Lower leg skin (tissue), 4 donors: Measurements from ENCODE around the gene FBXW8. TPM values are rescaled to one million over a fixed set of nuclear protein-coding genes. Genes with fewer than 3 reads are reported as not detected.
A peak's percentile ranks its signal among the peaks of the same experiment; 100 is the strongest.

Experiments
- DNase-seq, 2 donors: peaks; one replicate each; pipeline ENCODE4 v3.0.0-alpha.2; 2019; ENCODE audit warnings: low spot score in 2 of 2
- H3K4me3 ChIP-seq: fragments of 200-600 bp; sonication (generic); 2 replicates; pipeline ENCODE4 v1.5.1; 2017; ENCODE audit warnings: mild to moderate bottlenecking, low read depth; ENCODE audit not compliant: poor library complexity, severe bottlenecking
- POLR2A ChIP-seq, 2 donors: fragments of 450-650 bp; IDR thresholded peaks; one replicate each; pipeline ENCODE4 v1.6.1; 2016 to 2017; ENCODE audit warnings: antibody characterized with exemption in 2 of 2, mild to moderate bottlenecking in 1 of 2, moderate library complexity in 1 of 2
- WGBS, 2 donors: methylation state at CpG; one replicate each; pipeline ENCODE4 v1.1.5; 2018; 5-methylcytosine and 5-hydroxymethylcytosine counted together
- intact Hi-C: fragments of 100-400 bp; cut with DNase I; formaldehyde crosslinking; loops from one replicate; pipeline ENCODE4 v1.15.0; 2023; ENCODE audit warnings: low total_unique reads
- total RNA-seq, 4 donors: library from RNA; depleted of rRNA; stranded (reverse); fragments of >200 nt; gene quantifications; one replicate each; pipeline ENCODE4 v1.1.0, GENCODE V29; 2016
- TF ChIP-seq, protein P1 (sequence below), 3 donors: fragments of 450-650 bp; IDR thresholded peaks; one replicate each; pipeline ENCODE4 v1.5.1; 2016; ENCODE audit warnings: antibody characterized with exemption in 3 of 3, mild to moderate bottlenecking in 3 of 3, moderate library complexity in 2 of 3

FBXW8 gene
- total RNA-seq, 4 donors from 2014 or later, result 8.1 to 17.0 (median 15.8) TPM

DNA sequence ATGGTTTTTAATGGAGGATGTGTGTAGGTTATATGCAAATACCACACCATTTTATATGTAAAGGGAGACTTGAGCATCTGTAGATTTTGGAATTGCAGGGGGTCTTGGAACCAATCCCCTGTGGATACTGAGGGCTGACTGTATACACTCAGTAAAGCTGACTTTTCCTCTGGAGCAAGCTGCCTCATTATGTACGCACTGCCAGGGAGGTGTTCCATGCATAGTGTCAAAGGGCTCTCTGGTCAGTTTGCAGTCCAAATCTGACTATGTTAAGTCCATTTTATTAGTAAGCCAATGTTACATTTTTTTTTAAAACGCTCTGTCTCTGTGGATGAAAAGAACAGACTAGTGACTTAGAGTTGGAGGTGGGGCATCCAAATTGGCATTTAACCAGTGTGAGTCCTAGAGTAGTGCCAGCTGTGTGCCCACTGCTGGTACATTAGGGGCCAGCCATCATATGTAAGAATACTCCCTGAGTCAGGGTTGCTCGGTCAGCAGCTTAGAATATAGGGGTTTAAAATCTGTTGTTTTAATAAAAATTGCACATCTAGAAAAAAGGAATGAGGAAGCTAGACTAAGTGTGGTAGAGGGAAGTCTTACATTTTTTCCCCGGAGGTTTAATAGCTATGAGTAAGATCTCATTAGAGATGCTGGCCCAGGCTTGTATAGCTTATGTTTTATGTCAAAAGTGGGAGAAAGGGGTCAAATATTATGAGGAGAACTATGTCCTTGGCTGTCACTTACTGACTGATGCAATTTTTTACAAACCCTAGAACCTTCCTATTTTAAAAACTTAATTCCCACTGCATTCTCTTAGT, 101.4 kb downstream of the FBXW8 start:
- TF ChIP-seq, protein P1, sequence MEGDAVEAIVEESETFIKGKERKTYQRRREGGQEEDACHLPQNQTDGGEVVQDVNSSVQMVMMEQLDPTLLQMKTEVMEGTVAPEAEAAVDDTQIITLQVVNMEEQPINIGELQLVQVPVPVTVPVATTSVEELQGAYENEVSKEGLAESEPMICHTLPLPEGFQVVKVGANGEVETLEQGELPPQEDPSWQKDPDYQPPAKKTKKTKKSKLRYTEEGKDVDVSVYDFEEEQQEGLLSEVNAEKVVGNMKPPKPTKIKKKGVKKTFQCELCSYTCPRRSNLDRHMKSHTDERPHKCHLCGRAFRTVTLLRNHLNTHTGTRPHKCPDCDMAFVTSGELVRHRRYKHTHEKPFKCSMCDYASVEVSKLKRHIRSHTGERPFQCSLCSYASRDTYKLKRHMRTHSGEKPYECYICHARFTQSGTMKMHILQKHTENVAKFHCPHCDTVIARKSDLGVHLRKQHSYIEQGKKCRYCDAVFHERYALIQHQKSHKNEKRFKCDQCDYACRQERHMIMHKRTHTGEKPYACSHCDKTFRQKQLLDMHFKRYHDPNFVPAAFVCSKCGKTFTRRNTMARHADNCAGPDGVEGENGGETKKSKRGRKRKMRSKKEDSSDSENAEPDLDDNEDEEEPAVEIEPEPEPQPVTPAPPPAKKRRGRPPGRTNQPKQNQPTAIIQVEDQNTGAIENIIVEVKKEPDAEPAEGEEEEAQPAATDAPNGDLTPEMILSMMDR (IDR thresholded peaks at IDR 0.05), result no peak
- no peak for TF ChIP-seq POLR2A (IDR thresholded peaks at IDR 0.05)
- no peak for DNase-seq
- WGBS, 2 donors, result 73 to 81% methylated on average over 4 of the region's 4 CpGs
- H3K4me3 ChIP-seq, result no peak overlapping the region
- intact Hi-C loops, result no loop called here

DNA sequence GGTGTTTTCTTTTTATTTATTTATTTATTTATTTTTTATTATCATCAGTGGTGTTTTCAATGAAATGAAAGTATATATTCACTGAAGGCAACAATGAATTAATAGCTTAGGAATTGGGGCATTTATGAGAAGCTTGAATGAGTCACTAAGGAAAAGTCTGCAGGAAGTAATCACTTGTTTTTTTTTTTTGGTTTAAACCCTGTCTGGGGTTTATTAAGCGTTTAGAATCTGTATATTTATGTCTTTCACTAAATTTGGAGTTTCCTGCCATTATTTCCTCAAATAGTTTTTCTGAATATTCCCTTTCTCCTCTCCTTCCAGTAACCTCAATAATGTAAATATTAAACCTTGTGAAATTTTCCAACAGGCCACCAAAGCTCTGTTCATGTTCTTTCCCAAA, 103.0 kb downstream of the FBXW8 start:
- 79 to 80% methylated on average over 1 of the region's 1 CpG for WGBS, 2 donors
- TF ChIP-seq, protein P1 (IDR thresholded peaks at IDR 0.05), result no peak
- no peak for TF ChIP-seq POLR2A (IDR thresholded peaks at IDR 0.05)
- H3K4me3 ChIP-seq, result no peak overlapping the region
- intact Hi-C loops, result no loop called here
- DNase-seq, result no peak

DNA sequence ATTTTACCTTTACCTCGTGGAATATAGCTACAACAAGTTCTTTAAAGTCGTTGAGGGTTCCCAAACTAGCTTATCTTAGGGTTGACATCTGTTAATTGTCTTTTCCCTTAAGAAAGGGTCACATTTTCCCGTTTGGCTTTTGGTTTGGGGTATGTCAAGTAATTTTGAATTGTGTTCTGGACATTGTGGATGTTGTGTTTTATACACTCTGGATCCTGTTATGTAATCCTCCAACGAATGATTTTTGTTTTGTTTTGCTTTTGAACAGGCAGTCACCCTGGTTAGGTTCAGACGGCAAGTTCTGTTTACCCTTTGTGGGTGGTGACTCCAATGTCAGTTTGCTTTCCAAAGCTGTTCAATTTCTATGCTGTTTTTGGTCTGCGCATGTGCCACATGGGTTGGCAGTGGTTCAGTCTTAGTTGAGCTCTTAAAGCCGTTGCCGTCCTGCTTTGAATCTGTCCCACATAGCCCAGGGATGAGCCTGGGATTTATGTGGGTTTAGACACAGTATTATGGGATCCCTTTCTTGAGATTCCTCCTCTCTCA, 103.7 kb downstream of the FBXW8 start:
- no peak overlapping the region for H3K4me3 ChIP-seq
- WGBS, 2 donors, result 95 to 97% methylated on average over 8 of the region's 8 CpGs
- TF ChIP-seq, protein P1 (IDR thresholded peaks at IDR 0.05), result no peak
- TF ChIP-seq POLR2A (IDR thresholded peaks at IDR 0.05), result no peak
- intact Hi-C loops, result no loop called here
- no peak for DNase-seq

DNA sequence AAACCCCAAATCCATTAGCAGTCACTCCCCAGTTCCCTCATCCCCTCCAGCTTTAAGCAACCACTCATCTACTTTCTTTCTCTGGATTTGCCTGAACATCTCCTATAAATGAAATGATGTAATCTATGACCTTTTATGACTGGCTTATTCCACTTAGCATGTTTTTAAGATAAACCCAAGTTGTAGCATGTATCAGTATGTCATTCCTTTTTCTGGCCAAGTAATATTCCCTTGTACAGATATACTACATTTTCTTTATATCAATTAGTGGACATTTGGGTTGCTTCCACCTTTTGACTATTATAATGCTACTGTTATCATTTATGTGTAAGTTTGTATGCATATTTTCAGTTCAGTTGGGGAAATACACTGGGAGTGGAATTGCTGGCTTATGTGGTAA, 105.1 kb downstream of the FBXW8 start:
- no peak for DNase-seq
- no peak for TF ChIP-seq POLR2A (IDR thresholded peaks at IDR 0.05)
- TF ChIP-seq, protein P1 (IDR thresholded peaks at IDR 0.05), result no peak
- H3K4me3 ChIP-seq, result no peak overlapping the region
- intact Hi-C loops, result no loop called here

DNA sequence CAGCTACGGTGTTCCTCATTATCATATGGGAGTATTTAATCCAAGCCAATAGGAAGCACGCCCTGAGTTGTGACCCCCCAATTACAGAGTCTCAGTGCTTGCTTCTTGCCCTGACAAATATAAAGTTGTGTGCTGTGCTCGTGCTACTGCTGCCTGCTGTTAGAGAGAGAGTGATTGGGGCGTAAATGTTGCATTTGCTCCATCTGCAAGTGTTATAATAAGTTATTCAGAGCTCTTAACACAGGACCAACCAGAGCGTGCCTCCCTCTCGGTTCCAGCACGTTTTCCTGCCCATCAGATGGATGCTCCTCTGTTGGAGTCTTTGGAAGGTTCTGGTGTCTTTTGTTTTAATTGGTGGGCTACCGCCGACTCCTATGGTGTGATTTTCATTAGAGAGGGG, 107.1 kb downstream of the FBXW8 start:
- TF ChIP-seq, protein P1 (IDR thresholded peaks at IDR 0.05), result no peak
- TF ChIP-seq POLR2A (IDR thresholded peaks at IDR 0.05), result no peak
- intact Hi-C loops, result no loop called here
- 82 to 86% methylated on average over 9 of the region's 9 CpGs for WGBS, 2 donors
- H3K4me3 ChIP-seq, result no peak overlapping the region
- peak in 1 of 2 donors; percentile 61 for DNase-seq
